ENCODE results near the gene GABARAP.

Gene GABARAP

DNA sequence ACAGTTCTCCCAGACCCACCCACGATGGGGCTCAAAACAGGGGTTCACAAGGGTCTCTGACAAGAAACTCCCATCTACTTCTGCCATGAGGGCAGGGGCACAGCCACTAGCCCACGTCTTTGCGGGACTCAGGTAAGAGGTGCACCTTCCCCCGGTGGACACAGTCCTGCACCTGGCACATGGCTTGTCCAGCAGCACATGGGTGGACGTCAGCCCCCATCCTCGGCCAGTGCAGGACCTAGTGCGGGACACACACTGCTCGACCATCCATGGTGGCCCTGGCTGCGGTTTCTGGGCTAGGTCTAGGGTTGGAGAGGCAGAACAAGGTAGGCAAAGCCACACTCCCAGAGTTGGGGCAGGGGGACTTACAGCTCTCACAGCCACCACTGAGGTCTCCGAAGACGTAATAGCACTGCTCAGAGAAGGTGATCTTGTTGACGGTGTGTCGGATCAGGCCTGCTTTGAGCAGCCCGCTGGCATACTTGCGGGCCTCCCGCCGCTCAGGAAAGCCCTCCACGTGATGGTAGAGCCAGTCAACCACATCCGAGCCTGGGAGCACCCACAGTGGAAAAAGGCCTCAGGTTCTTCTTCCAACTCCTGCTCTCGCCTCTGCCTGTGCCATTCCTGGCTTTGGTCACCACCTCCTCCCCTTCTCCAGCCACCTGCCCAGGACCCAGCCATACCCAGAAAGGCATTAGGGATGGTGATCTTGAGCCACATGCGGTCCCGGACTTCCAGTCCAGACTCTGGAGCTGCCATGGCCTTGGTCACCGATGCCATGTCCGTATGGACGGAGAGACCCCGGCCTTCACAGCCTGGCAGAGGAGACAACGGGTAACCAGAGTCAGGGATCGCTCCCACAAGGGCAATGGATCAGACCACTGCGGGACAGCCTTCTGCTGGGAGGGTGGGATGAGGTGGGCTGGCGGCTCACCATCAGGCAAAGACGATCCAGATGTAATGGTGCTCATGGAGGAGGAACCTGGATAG is 15.2 kb downstream of the GABARAP start:
- Histone ChIP-seq H3K79me2 (ENCODE audit: control insufficient read depth, low read length) (peaks cover 23% of the 10 kb centered on the region), H3K4me1 (ENCODE audit: control insufficient read depth, low read length) (peaks cover 4% of the 10 kb centered on the region), H3K9me3 (ENCODE audit: control insufficient read depth, insufficient read depth, low read length) (no peaks in the 10 kb centered on the region), H3K9me2 (replicated peaks; ENCODE audit: control insufficient read depth, low read length) (no peaks in the 10 kb centered on the region), H3F3A (ENCODE audit: control insufficient read depth, insufficient read depth) (peaks cover 7% of the 10 kb centered on the region), H3K4me3 (ENCODE audit: low read length) (no peak overlapping the region), H4K20me1 (ENCODE audit: control insufficient read depth, insufficient read depth, low read depth, low read length) (peaks cover 3% of the 10 kb centered on the region), H3K36me3 (ENCODE audit: control insufficient read depth, low read length) (peaks cover 94% of the 10 kb centered on the region), H3K27me3 (ENCODE audit: control insufficient read depth, low read length) (no peaks in the 10 kb centered on the region), H3K4me2 (ENCODE audit: low read length) (no peak overlapping the region), H3K27ac (ENCODE audit: low read depth, low read length) (no peak overlapping the region)
- no peak for TF ChIP-seq EZH2phosphoT487 (IDR thresholded peaks at IDR 0.05; ENCODE audit: borderline replicate concordance, low read length)
- TF ChIP-seq, protein P1, sequence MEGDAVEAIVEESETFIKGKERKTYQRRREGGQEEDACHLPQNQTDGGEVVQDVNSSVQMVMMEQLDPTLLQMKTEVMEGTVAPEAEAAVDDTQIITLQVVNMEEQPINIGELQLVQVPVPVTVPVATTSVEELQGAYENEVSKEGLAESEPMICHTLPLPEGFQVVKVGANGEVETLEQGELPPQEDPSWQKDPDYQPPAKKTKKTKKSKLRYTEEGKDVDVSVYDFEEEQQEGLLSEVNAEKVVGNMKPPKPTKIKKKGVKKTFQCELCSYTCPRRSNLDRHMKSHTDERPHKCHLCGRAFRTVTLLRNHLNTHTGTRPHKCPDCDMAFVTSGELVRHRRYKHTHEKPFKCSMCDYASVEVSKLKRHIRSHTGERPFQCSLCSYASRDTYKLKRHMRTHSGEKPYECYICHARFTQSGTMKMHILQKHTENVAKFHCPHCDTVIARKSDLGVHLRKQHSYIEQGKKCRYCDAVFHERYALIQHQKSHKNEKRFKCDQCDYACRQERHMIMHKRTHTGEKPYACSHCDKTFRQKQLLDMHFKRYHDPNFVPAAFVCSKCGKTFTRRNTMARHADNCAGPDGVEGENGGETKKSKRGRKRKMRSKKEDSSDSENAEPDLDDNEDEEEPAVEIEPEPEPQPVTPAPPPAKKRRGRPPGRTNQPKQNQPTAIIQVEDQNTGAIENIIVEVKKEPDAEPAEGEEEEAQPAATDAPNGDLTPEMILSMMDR (IDR thresholded peaks at IDR 0.05; ENCODE audit: low read depth, low read length, poor library complexity, severe bottlenecking), result no peak

DNA sequence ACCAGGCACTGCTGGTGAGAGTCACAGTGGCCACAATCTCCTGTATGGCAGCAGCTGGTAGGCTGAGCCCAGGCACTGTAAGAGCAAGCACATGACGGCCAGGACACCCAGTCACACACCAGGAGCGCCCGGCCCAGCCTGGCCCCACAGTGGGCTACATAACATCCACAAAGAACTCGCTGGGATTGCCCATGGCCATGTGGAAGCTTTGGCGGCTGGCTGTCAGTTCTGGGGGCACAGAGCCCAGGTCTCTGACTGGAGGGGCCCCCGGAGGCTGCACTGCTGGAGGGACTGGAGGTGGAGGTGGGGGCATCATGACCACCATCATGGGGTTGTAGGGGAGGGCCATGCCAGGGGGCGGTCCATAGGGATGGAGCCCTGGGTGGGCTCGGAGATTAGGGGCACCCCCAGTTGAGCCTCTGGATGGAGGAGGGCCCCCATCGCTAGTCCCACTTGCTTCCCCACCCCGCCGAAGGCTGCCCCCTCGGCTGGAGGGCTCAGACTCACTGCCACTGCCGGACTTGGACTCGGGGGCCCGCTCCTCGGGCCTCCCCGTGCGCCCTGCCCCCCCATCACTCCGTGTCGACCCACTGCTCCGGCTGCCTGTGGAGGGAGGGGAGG is 16.4 kb downstream of the GABARAP start:
- no peak for TF ChIP-seq EZH2phosphoT487 (IDR thresholded peaks at IDR 0.05; ENCODE audit: borderline replicate concordance, low read length)
- TF ChIP-seq, protein P1 (IDR thresholded peaks at IDR 0.05; ENCODE audit: low read depth, low read length, poor library complexity, severe bottlenecking), result no peak
- peaks cover 96% of the 10 kb centered on the region for H3K36me3 ChIP-seq (ENCODE audit: control insufficient read depth, low read length)

DNA sequence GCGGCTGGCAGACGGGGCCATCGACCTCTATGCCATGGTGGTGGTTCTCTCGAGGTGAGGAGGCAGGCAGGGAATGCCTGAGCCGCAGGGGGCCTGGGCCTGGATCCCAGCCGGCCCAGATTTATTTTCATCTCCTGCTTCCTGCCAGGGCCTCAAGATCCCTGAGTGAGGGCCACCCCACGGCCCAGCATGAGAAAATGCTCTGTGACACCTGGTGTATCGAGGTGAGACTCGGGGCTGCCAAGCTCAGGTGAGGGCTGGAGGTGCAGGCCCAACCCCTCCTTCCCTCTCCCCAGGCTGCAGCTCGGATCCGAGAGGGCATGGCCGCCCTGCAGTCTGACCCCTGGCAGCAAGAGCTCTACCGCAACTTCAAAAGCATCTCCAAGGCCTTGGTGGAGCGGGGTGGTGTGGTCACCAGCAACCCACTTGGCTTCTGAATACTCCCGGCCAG is 17.6 kb downstream of the GABARAP start:
- Histone ChIP-seq H3K4me2 (ENCODE audit: low read length) (no peak overlapping the region), H3F3A (ENCODE audit: control insufficient read depth, insufficient read depth) (peaks cover 8% of the 10 kb centered on the region), H3K9me3 (ENCODE audit: control insufficient read depth, insufficient read depth, low read length) (no peaks in the 10 kb centered on the region), H3K36me3 (ENCODE audit: control insufficient read depth, low read length) (peaks cover 87% of the 10 kb centered on the region), H3K9me2 (replicated peaks; ENCODE audit: control insufficient read depth, low read length) (no peaks in the 10 kb centered on the region), H3K79me2 (ENCODE audit: control insufficient read depth, low read length) (peaks cover 9% of the 10 kb centered on the region), H3K4me1 (ENCODE audit: control insufficient read depth, low read length) (peaks cover 15% of the 10 kb centered on the region), H4K20me1 (ENCODE audit: control insufficient read depth, insufficient read depth, low read depth, low read length) (peaks cover 5% of the 10 kb centered on the region; the same call in 1 of the 2 replicates), H3K27ac (ENCODE audit: low read depth, low read length) (no peak overlapping the region), H3K27me3 (ENCODE audit: control insufficient read depth, low read length) (no peaks in the 10 kb centered on the region), H3K4me3 (ENCODE audit: low read length) (no peak overlapping the region)
- TF ChIP-seq EZH2phosphoT487 (IDR thresholded peaks at IDR 0.05; ENCODE audit: borderline replicate concordance, low read length), result no peak
- TF ChIP-seq, protein P1 (IDR thresholded peaks at IDR 0.05; ENCODE audit: low read depth, low read length, poor library complexity, severe bottlenecking), result no peak

More for the DNA sequence above, 16.4 kb downstream of the GABARAP start:
- Histone ChIP-seq H3K27ac (ENCODE audit: low read depth, low read length) (no peak overlapping the region), H3K4me3 (ENCODE audit: low read length) (no peak overlapping the region), H3K79me2 (ENCODE audit: control insufficient read depth, low read length) (peaks cover 11% of the 10 kb centered on the region), H3F3A (ENCODE audit: control insufficient read depth, insufficient read depth) (peaks cover 8% of the 10 kb centered on the region), H3K9me3 (ENCODE audit: control insufficient read depth, insufficient read depth, low read length) (no peaks in the 10 kb centered on the region), H4K20me1 (ENCODE audit: control insufficient read depth, insufficient read depth, low read depth, low read length) (peaks cover 5% of the 10 kb centered on the region; the same call in 1 of the 2 replicates), H3K27me3 (ENCODE audit: control insufficient read depth, low read length) (no peaks in the 10 kb centered on the region), H3K4me1 (ENCODE audit: control insufficient read depth, low read length) (peaks cover 8% of the 10 kb centered on the region), H3K4me2 (ENCODE audit: low read length) (no peak overlapping the region), H3K9me2 (replicated peaks; ENCODE audit: control insufficient read depth, low read length) (no peaks in the 10 kb centered on the region)

All from DOHH2 (cell line).